Stimulated activated CD4-positive, alpha-beta T cell treated with anti-CD3 and anti-CD28 coated beads, TNF-alpha, amount 100 ng/mL, for 1 hour (primary cell): ENCODE data around the gene DNTT.

Source experiments
- DNase-seq, 3 donors: peaks; one replicate each; pipeline ENCODE4 v3.0.0-alpha.2; 2020; ENCODE audit warnings: low read depth in 3 of 3, low spot score in 1 of 3

DNTT gene

GRCh38 chr10:96275685-96276418 lies 28.4 kb upstream of the DNTT start:
- DNase-seq = no peak

- DNase-seq = no peak
Measured at GRCh38 chr10:96276426-96276825, 27.8 kb upstream of the DNTT start.

GRCh38 chr10:96276831-96277230 lies 27.4 kb upstream of the DNTT start:
- no peak for DNase-seq

GRCh38 chr10:96279191-96279641 lies 25.0 kb upstream of the DNTT start:
- no peak for DNase-seq

GRCh38 chr10:96280859-96281258 lies 23.4 kb upstream of the DNTT start:
- DNase-seq = no peak

- no peak for DNase-seq
Measured at GRCh38 chr10:96281444-96282029, 22.7 kb upstream of the DNTT start.

GRCh38 chr10:96283351-96283750 lies 20.9 kb upstream of the DNTT start:
- no peak for DNase-seq

GRCh38 chr10:96283756-96284155 lies 20.5 kb upstream of the DNTT start:
- no peak for DNase-seq

GRCh38 chr10:96285331-96285752 lies 18.9 kb upstream of the DNTT start:
- DNase-seq = no peak

- DNase-seq = no peak
Measured at GRCh38 chr10:96287392-96288105, 16.7 kb upstream of the DNTT start.

- DNase-seq = no peak
Measured at GRCh38 chr10:96288151-96288621, 16.0 kb upstream of the DNTT start.

- DNase-seq = no peak
Measured at GRCh38 chr10:96289218-96289910, 14.9 kb upstream of the DNTT start.

GRCh38 chr10:96290368-96291133 lies 13.7 kb upstream of the DNTT start:
- DNase-seq = no peak

- DNase-seq = no peak
Measured at GRCh38 chr10:96292971-96293920, 11.0 kb upstream of the DNTT start.

GRCh38 chr10:96295475-96295874 lies 8.8 kb upstream of the DNTT start:
- no peak for DNase-seq

GRCh38 chr10:96297486-96297885 lies 6.7 kb upstream of the DNTT start:
- no peak for DNase-seq

GRCh38 chr10:96298362-96298761 lies 5.9 kb upstream of the DNTT start:
- DNase-seq = no peak

- peak in 1 of 3 donors; percentile 1 for DNase-seq
Measured at GRCh38 chr10:96299383-96299782, 4.9 kb upstream of the DNTT start.

- DNase-seq = no peak
Measured at GRCh38 chr10:96301616-96302015, 2.6 kb upstream of the DNTT start.

- DNase-seq = no peak
Measured at GRCh38 chr10:96305019-96305418, 785 bp downstream of the DNTT start.
